Psoas muscle (tissue), 8 donors: Measurements from ENCODE around the gene TBC1D22A. TPM values are rescaled to one million over a fixed set of nuclear protein-coding genes. Genes with fewer than 3 reads are reported as not detected.

Source experiments
- ATAC-seq, 4 donors: fragments of 200-7000 bp; cut with Tn5 transposase; one replicate each; pipeline ENCODE4 v1.9.1; 2020; ENCODE audit warnings: moderate library complexity in 3 of 4, mild to moderate bottlenecking in 2 of 4
- DNase-seq, 2 donors: peaks; one replicate each; pipeline ENCODE4 v3.0.0-alpha.2; 2020
- H3K27ac ChIP-seq: fragments of 200-600 bp; one replicate; pipeline ENCODE4 v1.8.0; 2022
- H3K27me3 ChIP-seq, 3 donors: fragments of 200-600 bp in 1 of 3; one replicate each; pipeline versions ENCODE4 v1.6.1 to v1.8.0; 2013 to 2022; ENCODE audit warnings: low read length in 2 of 3, mild to moderate bottlenecking in 2 of 3, moderate library complexity in 1 of 3; ENCODE audit not compliant: insufficient read depth in 3 of 3
- H3K36me3 ChIP-seq, 2 donors: fragments of 200-600 bp in 1 of 2; one replicate each; pipeline versions ENCODE4 v1.6.1 to v1.8.0; 2013 to 2022; ENCODE audit warnings: low read depth in 1 of 2, mild to moderate bottlenecking in 1 of 2, moderate library complexity in 1 of 2; ENCODE audit not compliant: insufficient read depth in 1 of 2
- H3K4me1 ChIP-seq: fragments of 200-600 bp; one replicate; pipeline ENCODE4 v1.8.0; 2022
- H3K4me3 ChIP-seq: fragments of 200-600 bp; one replicate; pipeline ENCODE4 v1.8.0; 2022; ENCODE audit warnings: mild to moderate bottlenecking
- H3K9me3 ChIP-seq: fragments of 200-600 bp; one replicate; pipeline ENCODE4 v1.8.0; 2022
- CTCF ChIP-seq: fragments of 200-600 bp; IDR thresholded peaks from one replicate; pipeline ENCODE4 v1.8.0; 2022; ENCODE audit warnings: antibody characterized with exemption
- WGBS, 3 donors: extraction: QIAGEN DNeasy Blood & Tissue Kit; methylation state at CpG; one replicate each; pipeline versions ENCODE4 v1.1.6 to v1.1.7; 2013; 5-methylcytosine and 5-hydroxymethylcytosine counted together
- intact Hi-C, 2 donors: fragments of 100-400 bp; cut with DNase I; formaldehyde crosslinking; loops; one replicate each; pipeline versions ENCODE4 v1.11.0 to v1.14.2; 2022
- polyA plus RNA-seq, 3 donors: library from polyadenylated mRNA; stranded (reverse); fragments of 200-250 nt; gene quantifications; one replicate each; pipeline ENCODE4 v1.2.3, GENCODE V29; 2013
- total RNA-seq, 4 donors: library from RNA; stranded (reverse); fragmentation: NEBNext Ultra II Directional in 2 of 4; extraction: Animal tissue kit (Norgen Biotek cat#: 25700) in 2 of 4; gene quantifications; one replicate each; pipeline versions ENCODE4 v1.2.1 to v1.2.4, GENCODE V29; 2021 to 2023
- donor health status: healthy with polysubstance abuse.
- donor health status: DM: no; HTN: no; CAD: no; lungs with moderate emphysema.
- donor health status: Bipolar disorder and iron deficiency.
- donor health status: healthy.
- donor health status: DM: yes; HTN: yes; CAD: no.
- donor health status: DM: no; HTN: no; CAD: no.
- donor health status: DM: no; HTN: no; CAD: no.
- donor health status: DM: yes; HTN: yes; CAD: no.

Gene TBC1D22A
- total and polyA plus RNA-seq, 7 donors, result 11.7 to 25.0 (median 18.9) TPM

- intact Hi-C loops, result no loop called here
- Histone ChIP-seq H3K4me1 (no peaks in the 10 kb centered on the region), H3K27ac (no peak overlapping the region), H3K4me3 (no peak overlapping the region), H3K36me3 (no peaks in the 10 kb centered on the region), H3K27me3 (no peaks in the 10 kb centered on the region), H3K9me3 (no peaks in the 10 kb centered on the region)
- TF ChIP-seq CTCF, result no peak
- DNase-seq (no peak), ATAC-seq (no peak)
- 93 to 95% (median 93%) methylated on average over 16 of the region's 16 CpGs for WGBS, 3 donors
Observed at GRCh38 chr22:47057916-47058585, 295.6 kb downstream of the TBC1D22A start.

DNA sequence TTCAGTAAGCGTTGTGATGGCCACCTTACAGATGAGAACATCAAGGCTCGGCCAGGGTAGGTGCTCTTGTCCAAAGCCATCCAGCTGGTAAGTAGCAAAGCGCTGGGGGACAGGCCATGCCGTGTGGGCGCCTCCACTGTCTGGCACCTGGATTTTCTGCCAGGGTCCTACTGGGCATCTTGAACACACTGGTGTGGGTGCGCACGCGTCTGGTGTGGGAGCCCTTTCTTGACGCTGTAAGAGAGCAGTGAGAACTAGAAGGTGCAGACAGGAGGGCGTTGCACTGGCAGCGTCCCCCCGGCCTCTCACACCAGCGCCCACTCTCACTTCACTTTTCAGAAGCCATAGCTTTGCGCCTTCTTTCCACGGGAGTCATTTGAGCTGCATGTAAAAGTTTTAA lies 296.6 kb downstream of the TBC1D22A start:
- intact Hi-C loops, result no loop called here
- no peak for TF ChIP-seq CTCF
- no peaks in the 10 kb centered on the region for H3K27me3 ChIP-seq
- no peaks in the 10 kb centered on the region for H3K4me1 ChIP-seq
- H3K27ac ChIP-seq, result no peak overlapping the region
- no peaks in the 10 kb centered on the region for H3K9me3 ChIP-seq
- H3K36me3 ChIP-seq, result no peaks in the 10 kb centered on the region
- ATAC-seq (no peak), DNase-seq (no peak)
- no peak overlapping the region for H3K4me3 ChIP-seq
- WGBS, 3 donors, result 93 to 95% (median 94%) methylated on average over 15 of the region's 15 CpGs

DNA sequence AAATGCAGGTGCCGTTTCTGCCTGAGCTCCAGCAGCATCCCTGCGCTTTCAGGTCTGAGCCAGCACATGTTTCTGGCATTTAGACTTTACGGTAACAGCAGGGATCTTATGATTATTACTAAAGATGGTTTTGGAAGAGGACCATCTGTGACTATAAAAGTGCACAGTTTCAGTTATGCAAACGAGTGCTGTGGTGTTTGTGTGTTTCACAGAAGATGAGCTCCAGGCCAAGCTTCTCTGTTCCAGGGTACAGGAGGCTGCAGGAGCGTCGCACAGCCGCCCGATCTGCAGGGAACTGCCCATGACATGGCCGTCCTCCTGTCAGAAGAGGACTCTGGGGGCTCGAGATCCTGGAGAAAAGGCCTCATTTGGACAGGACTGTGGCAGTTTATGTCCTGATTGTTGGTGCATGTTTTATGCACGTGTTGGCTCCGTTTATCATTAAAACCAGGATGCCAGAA lies 297.3 kb downstream of the TBC1D22A start:
- intact Hi-C loops, result no loop called here
- no peak overlapping the region for H3K27ac ChIP-seq
- no peaks in the 10 kb centered on the region for H3K36me3 ChIP-seq
- 80 to 85% (median 82%) methylated on average over 12 of the region's 12 CpGs for WGBS, 3 donors
- H3K27me3 ChIP-seq, result no peaks in the 10 kb centered on the region
- H3K4me1 ChIP-seq, result no peaks in the 10 kb centered on the region
- H3K4me3 ChIP-seq, result no peak overlapping the region
- no peaks in the 10 kb centered on the region for H3K9me3 ChIP-seq
- ATAC-seq, result no peak
- TF ChIP-seq CTCF, result no peak
- DNase-seq, result no peak

GRCh38 chr22:47060718-47061117 lies 298.3 kb downstream of the TBC1D22A start:
- H3K9me3 ChIP-seq, result no peaks in the 10 kb centered on the region
- intact Hi-C loops, result no loop called here

More at GRCh38 chr22:47060718-47061117, 298.3 kb downstream of the TBC1D22A start:
- ATAC-seq (no peak), DNase-seq (no peak)
- TF ChIP-seq CTCF, result no peak
- H3K36me3 ChIP-seq, result no peaks in the 10 kb centered on the region
- 93 to 99% (median 96%) methylated on average over 15 of the region's 15 CpGs for WGBS, 3 donors
- no peak overlapping the region for H3K4me3 ChIP-seq
- no peak overlapping the region for H3K27ac ChIP-seq
- H3K27me3 ChIP-seq, result no peaks in the 10 kb centered on the region
- no peaks in the 10 kb centered on the region for H3K4me1 ChIP-seq
